ENCODE results near the gene NKIRAS1. TPM values are rescaled to one million over a fixed set of nuclear protein-coding genes. Genes with fewer than 3 reads are reported as not detected.
"Not testable (repeated sequence)": the region's sequence is repeated elsewhere in the genome, so short reads cannot be mapped to it uniquely, and the experiment has no call there.

Gene NKIRAS1
- polyA plus RNA-seq, 1 experiment, result 5.1 TPM

- no peaks in the 10 kb centered on the region for H3K27me3 ChIP-seq (ENCODE audit: control insufficient read depth, insufficient read depth, low read length)
- DNase-seq (ENCODE audit: low read depth), result no peak
- no peak overlapping the region for H3K4me3 ChIP-seq (ENCODE audit: low read depth, low read length)
- TF ChIP-seq, protein P1, sequence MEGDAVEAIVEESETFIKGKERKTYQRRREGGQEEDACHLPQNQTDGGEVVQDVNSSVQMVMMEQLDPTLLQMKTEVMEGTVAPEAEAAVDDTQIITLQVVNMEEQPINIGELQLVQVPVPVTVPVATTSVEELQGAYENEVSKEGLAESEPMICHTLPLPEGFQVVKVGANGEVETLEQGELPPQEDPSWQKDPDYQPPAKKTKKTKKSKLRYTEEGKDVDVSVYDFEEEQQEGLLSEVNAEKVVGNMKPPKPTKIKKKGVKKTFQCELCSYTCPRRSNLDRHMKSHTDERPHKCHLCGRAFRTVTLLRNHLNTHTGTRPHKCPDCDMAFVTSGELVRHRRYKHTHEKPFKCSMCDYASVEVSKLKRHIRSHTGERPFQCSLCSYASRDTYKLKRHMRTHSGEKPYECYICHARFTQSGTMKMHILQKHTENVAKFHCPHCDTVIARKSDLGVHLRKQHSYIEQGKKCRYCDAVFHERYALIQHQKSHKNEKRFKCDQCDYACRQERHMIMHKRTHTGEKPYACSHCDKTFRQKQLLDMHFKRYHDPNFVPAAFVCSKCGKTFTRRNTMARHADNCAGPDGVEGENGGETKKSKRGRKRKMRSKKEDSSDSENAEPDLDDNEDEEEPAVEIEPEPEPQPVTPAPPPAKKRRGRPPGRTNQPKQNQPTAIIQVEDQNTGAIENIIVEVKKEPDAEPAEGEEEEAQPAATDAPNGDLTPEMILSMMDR (IDR thresholded peaks at IDR 0.05; ENCODE audit: insufficient read depth, low read depth, low read length), result no peak
- peaks cover 5% of the 10 kb centered on the region; the same call in 1 of the 2 replicates for H3K36me3 ChIP-seq (ENCODE audit: control insufficient read depth, insufficient read depth, low read length)
- ChIA-PET CTCF (interaction anchor here (0.7 to 1.4 kb wide), 2 partner anchors 9 to 55 kb away, joined by 3 read pairs; no protein-coding TSS in a partner anchor), POLR2A (no interaction called here)
Measured at GRCh38 chr3:23885210-23885609, 31.6 kb downstream of the NKIRAS1 start.

DNA sequence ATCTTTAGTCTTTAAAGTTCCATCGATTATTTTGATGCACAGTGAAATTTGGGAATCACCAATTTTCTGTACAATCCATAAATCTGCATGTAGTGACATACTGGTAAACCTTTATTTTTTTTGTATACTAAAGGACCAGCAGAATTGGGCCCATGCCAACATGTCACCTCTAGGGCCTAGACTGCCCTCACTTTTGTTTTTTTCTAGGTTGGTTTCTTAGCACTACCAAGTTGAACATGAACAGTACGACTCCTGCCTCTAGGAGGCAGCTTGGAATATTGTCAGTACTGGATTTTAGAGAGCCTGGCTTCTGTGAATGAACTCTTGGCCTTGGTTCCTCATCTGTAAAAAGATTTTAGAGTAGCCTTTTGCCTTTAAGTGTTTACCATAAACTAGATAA lies 32.3 kb downstream of the NKIRAS1 start:
- Histone ChIP-seq H3K4me3 (ENCODE audit: low read depth, low read length) (no peak overlapping the region), H3K36me3 (ENCODE audit: control insufficient read depth, insufficient read depth, low read length) (peaks cover 4% of the 10 kb centered on the region; the same call in 1 of the 2 replicates), H3K27me3 (ENCODE audit: control insufficient read depth, insufficient read depth, low read length) (no peaks in the 10 kb centered on the region)
- CTCF ChIA-PET, result interaction anchor here (0.6 to 1.4 kb wide), 3 partner anchors 10 to 357 kb away, joined by 3 to 4 read pairs (median 3); no protein-coding TSS in a partner anchor
- DNase-seq (ENCODE audit: low read depth), result no peak
- TF ChIP-seq, protein P1 (IDR thresholded peaks at IDR 0.05; ENCODE audit: insufficient read depth, low read depth, low read length), result 0 out of 2 replicates have a peak, but pooled peaks have one; percentile 10
- POLR2A ChIA-PET, result no interaction called here

GRCh38 chr3:23882487-23882918 lies 34.3 kb downstream of the NKIRAS1 start:
- TF ChIP-seq, protein P1 (IDR thresholded peaks at IDR 0.05; ENCODE audit: insufficient read depth, low read depth, low read length), result no peak
- H3K27me3 ChIP-seq (ENCODE audit: control insufficient read depth, insufficient read depth, low read length), result no peaks in the 10 kb centered on the region
- ChIA-PET CTCF (no interaction called here), POLR2A (no interaction called here)
- H3K36me3 ChIP-seq (ENCODE audit: control insufficient read depth, insufficient read depth, low read length), result peaks cover 4% of the 10 kb centered on the region; the same call in 1 of the 2 replicates
- no peak for DNase-seq (ENCODE audit: low read depth)
- no peak overlapping the region for H3K4me3 ChIP-seq (ENCODE audit: low read depth, low read length)

DNA sequence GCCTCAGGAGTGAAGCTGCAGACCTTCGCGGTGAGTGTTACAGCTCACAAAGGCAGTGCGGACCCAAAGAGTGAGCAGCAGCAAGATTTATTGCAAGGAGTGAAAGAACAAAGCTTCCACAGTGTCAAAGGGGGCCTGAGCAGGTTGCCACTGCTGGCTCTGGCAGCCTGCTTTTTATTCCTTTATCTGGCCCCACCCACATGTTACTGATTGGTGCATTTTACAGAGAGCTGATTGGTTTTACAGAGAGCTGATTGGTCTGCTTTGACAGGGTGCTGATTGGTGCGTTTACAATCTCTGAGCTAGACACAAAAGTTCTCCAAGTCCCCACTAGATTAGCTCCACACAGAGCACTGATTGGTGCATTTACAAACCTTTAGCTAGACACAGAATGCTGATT lies 34.8 kb downstream of the NKIRAS1 start:
- H3K36me3 ChIP-seq (ENCODE audit: control insufficient read depth, insufficient read depth, low read length); CTCF ChIA-PET; DNase-seq (ENCODE audit: low read depth): not testable (repeated sequence)

DNA sequence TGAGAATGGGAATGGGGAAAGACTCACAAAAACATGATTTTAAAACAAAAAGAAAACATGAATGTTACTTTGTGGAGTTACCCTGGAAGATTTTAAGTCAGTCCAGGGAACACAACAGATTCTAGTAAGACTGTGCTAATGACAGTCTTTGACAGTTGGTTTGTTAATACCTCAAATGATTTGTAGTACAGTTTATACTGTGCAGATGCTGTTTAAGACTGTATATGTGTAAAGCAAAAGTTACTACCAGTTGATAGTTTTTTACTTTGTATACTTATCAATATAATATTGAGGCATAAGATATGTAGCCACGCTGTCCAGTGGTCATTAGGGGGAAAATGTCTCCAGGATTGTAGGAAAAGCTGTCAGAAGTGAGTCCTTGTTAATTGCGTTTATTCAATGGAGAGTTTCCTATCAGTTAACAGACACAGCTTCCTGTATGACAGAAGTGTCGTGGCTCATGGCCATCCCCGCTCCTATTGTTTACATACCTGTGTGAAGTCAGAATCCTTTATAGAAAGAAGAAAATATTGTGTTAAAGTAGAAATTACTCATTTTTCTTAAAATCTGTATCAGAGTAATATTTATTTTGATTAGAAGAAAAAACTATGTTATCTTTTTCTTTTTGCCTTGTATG lies 36.0 kb downstream of the NKIRAS1 start:
- H3K4me3 ChIP-seq (ENCODE audit: low read depth, low read length), result no peak overlapping the region
- TF ChIP-seq, protein P1 (IDR thresholded peaks at IDR 0.05; ENCODE audit: insufficient read depth, low read depth, low read length), result no peak
- CTCF ChIA-PET, result interaction anchor here (0.7 to 4.0 kb wide), 2 partner anchors 7 to 212 kb away, joined by 3 to 19 read pairs; no protein-coding TSS in a partner anchor
- POLR2A ChIA-PET, result no interaction called here
- H3K27me3 ChIP-seq (ENCODE audit: control insufficient read depth, insufficient read depth, low read length), result no peaks in the 10 kb centered on the region
- no peak for DNase-seq (ENCODE audit: low read depth)
- peaks cover 4% of the 10 kb centered on the region; the same call in 1 of the 2 replicates for H3K36me3 ChIP-seq (ENCODE audit: control insufficient read depth, insufficient read depth, low read length)

More for the DNA sequence above, 34.8 kb downstream of the NKIRAS1 start:
- H3K27me3 ChIP-seq (ENCODE audit: control insufficient read depth, insufficient read depth, low read length); POLR2A ChIA-PET; H3K4me3 ChIP-seq (ENCODE audit: low read depth, low read length): not testable (repeated sequence)
